Inflammatory macrophage (primary cell): Measurements from ENCODE around the gene CMC2.
A peak's percentile ranks its signal among the peaks of the same experiment; 100 is the strongest.

Experiments
- DNase-seq, 2 donors: peaks; one replicate each; pipeline ENCODE4 v3.0.0-alpha.2; 2020 to 2022

Gene CMC2

DNA sequence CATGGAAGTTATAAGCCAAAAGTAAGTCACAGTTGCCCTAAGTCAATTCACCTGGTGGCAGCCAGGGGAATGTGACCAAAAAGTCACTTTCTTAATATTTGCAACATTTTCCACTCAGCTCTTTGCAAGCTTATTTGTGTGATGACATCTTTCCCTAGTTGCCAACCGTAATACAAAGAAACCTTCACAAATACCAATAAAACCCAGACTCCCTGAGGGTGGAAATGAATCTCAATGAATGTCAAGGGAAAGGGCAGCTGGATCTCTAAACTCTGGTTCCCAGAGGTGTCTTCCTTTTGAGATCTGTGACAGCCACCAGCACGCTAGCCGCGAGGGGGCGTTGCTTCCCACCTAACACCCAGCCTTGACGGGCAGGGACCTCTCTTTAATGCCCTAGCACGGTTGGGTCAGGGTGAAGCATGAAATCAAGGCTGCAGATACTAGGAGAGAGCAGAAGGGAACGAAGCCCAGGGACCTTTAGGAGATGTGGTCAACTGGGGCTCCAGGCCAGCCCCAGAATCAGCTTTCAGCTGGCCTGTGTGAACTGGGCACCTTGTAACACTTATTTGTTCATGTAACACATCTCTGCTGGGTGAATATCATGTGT, 82.2 kb downstream of the CMC2 start:
- peak; percentile 12 to 14 for DNase-seq

- no peak for DNase-seq
These were observed 83.3 kb downstream of the CMC2 start for GRCh38 chr16:80923356-80923755.
